ENCODE results near the gene MAMDC2.

DNA sequence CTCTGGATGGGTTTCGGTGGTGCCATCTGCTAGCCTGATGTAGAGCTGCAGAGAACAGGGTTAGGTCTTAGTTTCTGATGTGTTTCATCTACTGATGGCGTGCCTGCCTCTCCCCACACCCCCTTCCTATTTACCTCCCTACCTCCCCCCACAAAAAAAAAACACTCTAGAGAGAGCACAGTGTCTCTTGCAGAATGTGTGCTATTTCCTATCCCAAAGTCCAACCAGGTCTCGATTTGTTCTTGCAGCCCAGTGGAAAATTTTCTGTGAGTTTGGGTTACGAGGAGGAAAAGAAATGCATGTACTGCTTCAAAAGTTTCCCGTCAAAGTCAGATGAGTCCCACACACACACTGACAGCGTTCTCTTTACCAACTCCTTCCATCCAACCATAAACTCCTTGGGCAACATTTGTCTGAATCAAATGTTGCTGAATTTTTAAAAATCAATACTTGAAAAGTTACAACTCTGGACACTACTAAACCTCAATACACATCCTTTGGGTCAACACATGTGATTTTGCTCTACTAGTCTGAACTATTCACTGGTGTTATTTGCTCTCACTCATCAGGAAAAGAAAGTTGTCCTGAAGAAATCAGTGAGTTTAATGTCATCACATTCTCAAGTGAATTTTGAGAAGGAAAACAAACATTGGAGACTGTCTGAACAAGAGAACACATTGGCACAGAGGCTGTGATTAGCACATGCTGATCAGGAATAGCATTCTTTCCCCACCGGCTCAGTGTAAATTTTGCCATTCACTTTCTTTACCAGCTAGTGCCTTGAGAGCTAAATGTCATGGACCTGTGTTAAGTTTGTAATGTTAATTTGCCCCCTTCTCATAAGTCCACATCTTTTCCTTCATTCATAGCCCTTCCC lies 84.1 kb downstream of the MAMDC2 start:
- TF ChIP-seq, protein P1, sequence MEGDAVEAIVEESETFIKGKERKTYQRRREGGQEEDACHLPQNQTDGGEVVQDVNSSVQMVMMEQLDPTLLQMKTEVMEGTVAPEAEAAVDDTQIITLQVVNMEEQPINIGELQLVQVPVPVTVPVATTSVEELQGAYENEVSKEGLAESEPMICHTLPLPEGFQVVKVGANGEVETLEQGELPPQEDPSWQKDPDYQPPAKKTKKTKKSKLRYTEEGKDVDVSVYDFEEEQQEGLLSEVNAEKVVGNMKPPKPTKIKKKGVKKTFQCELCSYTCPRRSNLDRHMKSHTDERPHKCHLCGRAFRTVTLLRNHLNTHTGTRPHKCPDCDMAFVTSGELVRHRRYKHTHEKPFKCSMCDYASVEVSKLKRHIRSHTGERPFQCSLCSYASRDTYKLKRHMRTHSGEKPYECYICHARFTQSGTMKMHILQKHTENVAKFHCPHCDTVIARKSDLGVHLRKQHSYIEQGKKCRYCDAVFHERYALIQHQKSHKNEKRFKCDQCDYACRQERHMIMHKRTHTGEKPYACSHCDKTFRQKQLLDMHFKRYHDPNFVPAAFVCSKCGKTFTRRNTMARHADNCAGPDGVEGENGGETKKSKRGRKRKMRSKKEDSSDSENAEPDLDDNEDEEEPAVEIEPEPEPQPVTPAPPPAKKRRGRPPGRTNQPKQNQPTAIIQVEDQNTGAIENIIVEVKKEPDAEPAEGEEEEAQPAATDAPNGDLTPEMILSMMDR (conservative IDR thresholded peaks at IDR 0.05 in 1 of 2, IDR thresholded peaks at IDR 0.05 in 1 of 2; ENCODE audit: low read depth in 1 of 2, low read length in 2 of 2) = no peak
- no peak for TF ChIP-seq EZH2 (IDR thresholded peaks at IDR 0.05; ENCODE audit: low read length, missing control alignments)
